HG03045 (cell line): ENCODE data around the gene GAB2.
A peak's percentile ranks its signal among the peaks of the same experiment; 100 is the strongest.
"Not testable (repeated sequence)": the region's sequence is repeated elsewhere in the genome, so short reads cannot be mapped to it uniquely, and the experiment has no call there.

Source experiments
- ATAC-seq: cut with Tn5 transposase; IDR thresholded peaks from one replicate; pipeline ENCODE4 v1.9.1; 2021; ENCODE audit warnings: mild to moderate bottlenecking, moderate library complexity; ENCODE audit not compliant: unreplicated experiment

GAB2 gene

DNA sequence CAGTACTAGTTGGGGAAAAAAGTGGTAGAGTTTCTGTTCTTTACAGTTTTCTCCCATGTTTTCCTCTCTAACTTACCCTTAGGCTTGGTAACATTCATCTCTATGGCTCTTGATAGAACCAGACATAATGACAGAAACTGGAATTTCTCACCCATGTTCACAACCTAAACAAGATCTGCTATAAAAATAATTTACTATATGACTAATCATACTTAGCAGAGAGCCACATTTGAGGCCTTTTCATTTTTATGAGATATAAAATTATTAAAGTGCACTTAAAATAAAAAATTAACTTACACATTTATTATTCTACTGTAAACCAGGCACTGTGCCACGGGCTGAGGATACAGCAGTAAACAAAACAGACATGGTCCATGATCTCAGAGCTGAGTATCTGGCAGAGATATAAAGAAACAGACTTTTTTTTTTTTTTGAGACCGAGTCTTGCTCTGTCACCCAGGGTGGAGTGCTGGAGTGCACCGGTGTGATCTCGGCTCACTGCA is 98.1 kb downstream of the GAB2 start:
- ATAC-seq: no peak

DNA sequence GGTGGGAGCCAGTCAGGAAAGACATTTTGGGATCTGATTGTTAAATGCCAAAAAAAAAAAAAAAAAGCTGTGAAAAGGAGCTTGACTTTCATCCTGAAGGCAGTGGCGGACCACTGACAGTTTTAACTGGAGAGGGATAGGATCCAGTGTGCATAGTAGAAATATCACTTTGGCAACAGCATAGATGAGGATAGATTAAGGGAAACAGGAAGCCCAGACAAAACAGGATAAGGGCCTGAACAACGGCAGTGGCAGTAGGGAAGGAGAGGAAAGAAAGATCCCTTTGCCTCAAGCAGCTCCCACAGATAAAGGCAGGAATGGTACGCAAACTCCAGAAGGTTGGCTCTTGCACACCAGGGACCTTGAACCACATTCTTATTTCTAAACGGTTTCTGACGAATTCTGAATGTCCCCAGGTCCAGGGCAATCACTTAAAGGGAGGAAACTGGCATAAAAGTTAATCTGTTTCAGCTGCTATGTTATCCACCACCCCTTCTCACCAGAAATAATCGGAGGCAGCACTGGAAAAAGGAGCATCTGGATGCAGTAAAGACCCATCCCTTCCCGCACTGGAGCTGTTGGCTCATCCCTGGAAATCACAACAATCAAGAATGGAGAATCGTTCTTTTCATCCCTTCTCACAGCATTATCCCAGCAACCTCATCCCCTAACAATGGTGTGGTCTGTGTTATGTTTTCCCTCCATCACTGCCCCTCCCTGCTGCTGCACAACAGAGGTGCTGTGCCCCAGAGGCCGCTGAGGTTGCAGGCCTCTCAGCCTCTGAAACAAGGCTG is 99.1 kb downstream of the GAB2 start:
- no peak for ATAC-seq

DNA sequence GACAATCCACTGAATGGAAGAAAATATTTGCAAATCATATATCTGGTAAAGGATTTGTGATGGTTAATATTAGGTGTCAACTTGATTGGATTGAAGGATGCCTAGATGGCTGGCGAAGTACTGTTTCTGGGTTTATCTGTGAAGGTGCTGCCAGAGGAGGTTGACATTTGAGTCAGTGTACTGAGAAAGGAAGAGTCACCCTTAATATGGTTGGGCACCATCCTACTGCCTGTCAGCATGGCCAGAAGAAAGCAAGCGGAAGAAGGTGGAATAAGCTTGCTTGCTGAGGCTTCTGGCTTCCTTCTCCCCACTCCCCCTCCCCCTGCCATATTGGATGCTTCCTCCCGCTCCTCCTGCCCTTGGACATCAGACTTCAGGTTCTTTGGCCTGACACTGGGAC is 101.9 kb downstream of the GAB2 start:
- no peak for ATAC-seq

DNA sequence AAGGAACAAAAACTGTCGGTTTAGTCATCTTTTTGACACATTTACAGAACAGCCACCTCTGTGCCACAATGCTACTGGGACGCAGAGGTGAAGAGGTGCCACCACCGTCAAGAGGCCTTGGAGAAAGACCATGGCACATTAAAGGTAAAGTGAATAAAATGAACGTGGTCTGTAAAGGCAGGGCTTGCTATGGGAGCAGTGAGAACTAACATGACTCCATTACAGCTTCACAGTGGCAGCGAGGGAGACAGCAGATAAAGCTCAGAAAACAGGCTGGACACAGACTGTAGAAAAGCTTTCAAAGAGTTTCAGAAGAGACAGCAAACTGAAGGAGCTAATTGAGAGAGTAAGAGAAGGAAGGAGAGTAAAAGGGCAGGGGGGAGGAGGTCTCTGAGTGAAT is 102.9 kb downstream of the GAB2 start:
- ATAC-seq: no peak

DNA sequence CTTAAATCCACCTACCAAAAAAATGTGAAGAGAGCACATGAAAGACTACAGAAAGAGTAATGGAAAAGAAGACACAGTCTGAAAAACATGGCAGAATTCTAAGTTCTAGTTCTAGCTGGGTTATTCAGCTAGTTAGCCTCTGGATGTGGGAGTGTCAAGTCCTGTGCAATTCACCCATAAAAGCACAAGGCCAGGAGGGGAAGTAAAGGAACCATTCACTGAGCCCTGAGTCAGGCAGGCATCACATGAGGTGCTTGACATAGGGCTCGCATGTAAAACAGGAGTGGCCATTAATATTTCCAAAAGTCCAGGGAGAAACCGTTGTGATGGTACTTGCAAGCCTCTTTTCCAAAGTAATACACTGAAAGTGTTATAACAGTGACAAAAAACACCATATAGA is 103.7 kb downstream of the GAB2 start:
- ATAC-seq: no peak

DNA sequence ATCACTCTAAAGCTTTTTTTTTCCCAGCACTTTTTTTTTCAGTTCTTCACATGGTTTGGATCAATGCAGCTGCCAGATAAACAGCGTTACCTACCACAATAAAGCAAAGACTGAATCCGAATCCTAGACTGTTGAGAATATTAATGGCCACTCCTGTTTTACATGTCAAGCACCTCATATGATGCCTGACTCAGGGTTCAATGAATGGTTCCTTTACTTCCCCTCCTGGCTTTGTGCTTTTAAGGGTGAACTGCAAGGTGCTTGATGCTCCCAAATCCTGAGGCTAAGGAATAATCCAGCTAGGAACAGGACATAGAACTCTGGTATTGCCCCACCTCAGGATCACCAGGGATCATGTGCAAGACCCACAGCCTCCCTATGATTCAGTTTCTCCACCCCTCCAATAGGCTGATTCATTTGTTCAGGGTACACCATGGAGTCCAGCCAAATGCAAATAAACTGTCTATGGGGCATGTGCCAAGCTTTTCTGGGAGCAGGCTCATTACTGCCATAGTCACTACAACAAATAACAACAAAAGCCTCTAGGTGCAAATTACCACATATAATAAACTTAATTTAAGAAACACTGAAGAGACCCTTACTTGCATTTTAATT is 104.3 kb downstream of the GAB2 start:
- no peak for ATAC-seq

DNA sequence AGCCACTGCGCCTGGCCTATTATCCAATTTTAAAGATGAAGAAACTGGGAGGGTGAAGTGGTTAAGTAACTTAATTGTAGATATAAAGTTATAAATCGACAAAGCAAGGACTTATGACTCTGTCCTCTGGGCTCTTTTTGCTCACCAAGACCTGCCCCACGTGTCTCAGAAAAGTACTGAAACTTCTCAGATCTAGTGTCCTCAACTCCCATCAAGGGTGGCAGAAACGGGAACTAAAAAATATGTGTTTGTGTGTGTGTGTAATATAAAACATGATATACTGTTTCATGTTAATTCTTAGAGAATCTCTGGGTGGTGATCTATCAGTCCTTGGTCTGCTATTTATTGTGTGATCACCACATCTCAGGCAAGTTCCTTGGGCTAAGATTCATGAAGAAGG is 104.9 kb downstream of the GAB2 start:
- ATAC-seq: no peak

DNA sequence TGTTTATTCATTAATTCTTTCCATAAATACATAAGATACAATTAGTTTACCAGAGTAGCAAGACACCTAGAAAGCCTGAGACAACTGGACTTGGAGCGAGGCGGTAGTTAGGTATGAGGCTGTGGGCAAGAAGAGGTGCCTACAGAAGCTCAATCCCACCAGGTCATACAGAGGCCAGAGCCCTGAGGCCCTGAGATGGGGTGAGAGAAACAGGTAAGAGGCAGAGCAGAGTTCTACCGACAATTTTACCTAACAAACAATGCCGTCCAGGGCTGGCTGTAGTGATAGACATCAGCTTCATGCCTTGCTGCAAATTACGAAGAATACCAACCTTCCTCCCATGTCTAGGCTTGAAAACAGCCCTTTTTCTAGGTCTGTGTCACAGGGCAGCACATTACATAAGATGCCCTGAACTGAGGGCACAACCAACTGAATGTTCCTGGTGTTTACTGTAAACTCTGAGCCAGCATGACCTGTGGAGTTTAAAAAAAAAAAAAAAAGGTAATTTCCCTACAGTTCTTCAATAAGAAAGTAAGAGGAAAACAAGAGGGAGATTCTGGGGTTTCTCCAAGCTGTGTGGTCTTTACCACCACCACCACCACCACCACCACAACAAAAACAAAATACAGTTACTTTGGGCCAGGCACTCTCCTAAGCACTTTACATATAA is 105.8 kb downstream of the GAB2 start:
- no peak for ATAC-seq

DNA sequence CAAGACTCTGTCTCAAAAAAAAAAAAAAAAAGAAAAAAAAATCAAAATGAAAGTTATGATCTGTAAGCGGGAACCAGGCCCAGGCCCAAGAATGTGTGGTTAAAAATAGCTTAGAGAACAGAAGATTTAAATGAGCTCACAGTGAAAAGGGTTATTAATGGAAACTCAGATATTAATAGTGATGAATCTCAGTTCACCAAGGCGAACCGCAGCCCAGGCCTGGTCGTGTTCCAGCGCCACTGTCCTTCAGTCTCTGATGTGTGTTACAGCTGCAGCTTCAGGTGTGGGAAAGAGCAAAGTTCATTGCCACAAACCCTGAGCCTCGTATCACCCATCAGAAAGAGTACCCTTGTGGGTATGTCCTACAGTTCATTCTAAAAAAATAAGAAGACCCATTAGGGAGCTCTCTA is 107.1 kb downstream of the GAB2 start:
- peak; percentile 96 for ATAC-seq

DNA sequence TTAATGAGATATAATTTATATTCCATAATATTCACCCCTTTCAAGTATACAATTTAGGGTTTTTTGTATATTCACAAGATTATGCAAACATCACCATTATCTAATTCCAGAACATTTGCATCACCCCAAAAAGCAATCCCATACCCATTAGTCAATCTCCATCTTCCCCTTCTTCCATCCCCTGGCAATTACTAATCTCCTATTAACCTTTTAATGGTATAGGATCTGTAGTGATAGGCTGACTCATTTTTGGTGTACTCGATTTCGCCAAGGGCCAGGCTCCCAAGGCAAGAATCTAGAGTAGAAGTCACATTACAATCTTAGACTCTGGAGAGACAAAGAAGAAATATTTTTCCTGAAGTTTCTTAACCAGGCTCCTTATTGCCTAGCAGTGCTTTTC is 113.4 kb downstream of the GAB2 start:
- ATAC-seq: no peak

DNA sequence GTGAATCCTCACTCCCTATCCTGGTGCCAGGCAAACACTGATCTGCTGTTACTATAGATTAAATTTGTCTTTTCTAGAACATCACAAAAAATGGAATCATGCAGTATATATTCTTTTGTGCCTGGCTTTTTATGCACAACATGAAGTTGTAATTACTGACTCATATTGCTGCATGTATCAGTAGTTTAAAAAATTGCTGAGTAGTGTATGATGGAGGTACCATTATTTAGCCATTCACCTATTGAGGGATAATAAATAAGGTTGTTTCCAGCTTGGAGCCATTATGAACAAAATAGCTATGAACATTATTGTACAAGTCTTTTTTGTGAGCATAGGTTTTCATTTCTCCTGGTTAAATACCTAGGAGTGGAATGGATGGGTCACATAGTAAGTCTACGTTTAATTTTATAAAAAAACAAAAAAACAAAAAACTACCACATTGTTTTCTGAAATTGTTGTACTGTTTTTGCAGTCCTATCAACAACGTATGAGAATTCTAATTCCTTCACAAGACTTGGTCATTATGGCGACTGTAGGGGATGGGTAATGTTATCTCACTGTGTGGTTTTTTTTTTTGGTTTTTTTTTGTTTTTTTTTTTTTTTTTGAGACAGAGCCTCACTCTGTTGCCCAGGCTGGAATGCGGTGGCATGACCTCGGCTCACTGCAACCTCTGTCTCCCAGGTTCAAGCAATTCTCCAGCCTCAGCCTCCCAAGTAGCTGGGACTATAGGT is 117.3 kb downstream of the GAB2 start:
- no peak for ATAC-seq

DNA sequence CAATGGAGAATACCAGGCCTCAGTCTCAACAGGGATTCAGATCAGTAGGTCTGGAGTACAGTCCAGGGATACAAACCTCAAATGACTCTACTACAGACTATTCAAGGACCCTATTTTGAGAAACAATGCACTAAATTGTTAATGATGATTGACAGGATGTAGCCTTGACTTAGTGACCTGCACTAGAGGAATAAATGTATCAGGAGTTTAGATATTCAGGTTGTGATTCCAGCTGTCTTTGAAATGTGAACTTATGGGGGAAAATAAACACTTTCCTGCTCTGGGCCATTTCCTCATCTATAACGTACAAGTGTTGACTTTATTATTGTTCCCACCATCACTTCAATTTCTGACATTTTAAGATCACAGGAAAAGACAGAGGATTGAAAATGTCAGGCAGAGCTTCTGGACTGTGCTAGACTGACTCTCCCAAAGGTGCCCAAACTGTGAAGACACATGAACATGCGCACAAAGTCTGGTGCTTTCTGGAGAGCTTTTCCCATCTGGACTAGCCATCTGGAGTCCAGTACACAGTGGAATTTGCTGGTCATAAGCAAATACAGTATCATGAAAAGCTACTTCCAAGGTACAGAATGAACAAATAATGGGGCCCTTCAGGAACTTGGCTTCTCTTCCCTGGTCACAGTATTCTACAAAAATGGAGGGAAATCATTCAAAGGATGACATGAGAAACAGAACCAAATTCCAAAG is 118.5 kb downstream of the GAB2 start:
- ATAC-seq: no peak

DNA sequence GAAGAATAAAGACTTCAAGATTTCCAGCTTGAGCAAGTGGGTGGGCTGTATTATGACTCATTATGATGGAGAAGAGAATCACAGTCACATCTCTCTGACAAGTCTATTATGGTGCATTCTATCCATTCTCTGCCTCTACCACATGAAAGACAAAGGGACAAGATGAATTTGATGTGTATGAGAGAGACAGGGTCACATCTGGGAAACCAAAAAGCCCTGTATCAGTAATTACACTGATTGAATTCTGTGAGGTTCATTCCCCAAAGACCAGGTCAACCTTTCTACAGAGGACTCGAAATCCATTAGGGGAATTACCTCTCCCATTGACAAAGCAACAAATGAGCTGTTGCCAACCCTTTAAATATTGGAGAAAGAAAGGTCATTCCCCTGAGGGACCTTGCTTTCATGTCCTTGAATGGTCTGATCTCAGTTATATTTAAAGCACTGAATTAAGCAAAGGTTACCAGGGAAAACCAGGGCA is 119.3 kb downstream of the GAB2 start:
- ATAC-seq: no peak

DNA sequence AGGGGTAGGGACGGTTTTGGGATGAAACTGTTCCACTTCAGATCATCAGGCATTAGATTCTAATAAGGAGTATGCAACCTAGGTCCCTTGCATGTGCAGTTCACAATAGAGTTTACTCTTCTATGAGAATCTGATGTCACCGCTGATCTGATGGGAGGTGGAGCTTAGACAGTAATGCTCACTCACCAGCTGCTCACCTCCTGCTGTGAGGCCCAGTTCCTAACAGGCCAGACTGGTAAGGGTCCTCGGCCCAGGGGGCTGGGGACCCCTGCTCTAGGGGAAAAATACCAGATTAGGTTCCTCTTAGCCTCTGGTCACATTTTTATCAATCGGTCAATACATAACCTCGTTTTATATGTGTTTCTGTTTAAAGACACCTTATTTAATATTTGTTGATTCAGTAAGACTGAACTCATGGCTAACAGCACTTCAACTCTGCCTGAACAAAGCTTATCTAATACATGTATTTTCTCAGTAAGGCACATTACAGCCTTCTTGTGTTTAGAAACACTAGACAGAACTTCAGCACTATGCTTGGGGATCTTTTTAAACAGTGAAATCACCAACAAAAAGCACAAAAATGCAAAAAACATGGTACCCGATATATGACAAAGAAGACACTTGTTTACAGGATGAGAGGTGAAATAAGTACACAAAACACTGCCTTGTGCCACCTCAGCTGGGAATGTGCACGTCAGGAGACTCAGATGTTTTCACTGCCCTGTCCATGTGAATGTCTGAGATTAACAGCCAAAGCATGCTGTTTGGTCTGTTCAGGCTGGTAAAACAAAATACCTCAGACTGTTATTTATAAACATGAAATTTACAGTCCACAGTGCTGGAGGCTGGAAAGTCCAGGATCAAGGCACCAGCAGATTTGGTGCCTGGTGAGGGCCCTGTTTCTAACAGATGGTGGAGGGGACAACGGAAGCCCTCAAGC is 121.4 kb downstream of the GAB2 start:
- ATAC-seq: no peak

DNA sequence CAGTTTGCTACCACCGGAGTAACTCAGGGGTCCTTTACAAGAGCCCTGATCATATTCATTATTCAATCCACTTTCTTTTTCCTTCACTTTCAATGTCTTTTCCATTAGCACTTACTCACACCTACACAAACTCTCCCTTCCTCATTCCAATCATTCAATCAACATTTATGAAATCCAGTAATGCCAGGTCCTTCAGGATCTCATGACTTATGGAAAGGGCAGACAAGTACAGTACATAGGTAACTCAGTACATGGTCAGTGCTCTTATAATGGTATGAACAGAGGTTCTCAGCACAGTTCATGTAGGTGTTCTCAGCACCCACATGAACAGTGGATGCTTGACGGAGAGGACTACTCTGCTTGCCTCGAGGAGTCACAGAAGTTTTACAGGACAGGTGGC is 122.3 kb downstream of the GAB2 start:
- no peak for ATAC-seq

DNA sequence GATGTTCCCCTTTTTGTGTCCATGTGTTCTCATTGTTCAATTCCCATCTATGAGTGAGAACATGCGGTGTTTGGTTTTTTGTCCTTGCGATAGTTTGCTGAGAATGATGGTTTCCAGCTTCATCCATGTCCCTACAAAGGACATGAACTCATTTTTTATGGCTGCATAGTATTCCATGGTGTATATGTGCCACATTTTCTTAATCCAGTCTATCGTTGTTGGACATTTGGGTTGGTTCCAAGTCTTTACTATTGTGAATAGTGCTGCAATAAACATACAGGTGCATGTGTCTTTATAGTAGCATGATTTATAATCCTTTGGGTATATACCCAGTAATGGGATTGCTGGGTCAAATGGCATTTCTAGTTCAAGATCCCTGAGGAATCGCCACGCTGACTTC is 123.5 kb downstream of the GAB2 start:
- not testable (repeated sequence) for ATAC-seq

DNA sequence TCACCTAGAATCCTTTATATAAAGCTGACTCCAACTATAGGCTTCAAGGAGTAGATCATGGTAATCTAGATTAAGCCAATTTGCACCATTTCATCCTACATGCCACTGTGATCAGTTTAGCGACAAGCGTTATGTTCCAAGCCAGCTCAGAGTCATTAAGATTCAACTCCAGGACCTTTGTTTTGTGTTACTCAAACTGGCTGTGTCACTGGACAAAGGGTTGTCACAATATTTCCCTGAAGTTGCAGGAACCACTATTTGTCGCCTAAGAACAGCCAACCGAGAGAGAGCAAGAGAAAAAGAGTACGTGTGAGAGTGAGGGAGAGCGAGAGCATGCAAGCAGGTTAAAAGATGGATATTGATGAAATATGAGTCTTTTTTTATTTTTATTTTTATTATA is 124.1 kb downstream of the GAB2 start:
- no peak for ATAC-seq

DNA sequence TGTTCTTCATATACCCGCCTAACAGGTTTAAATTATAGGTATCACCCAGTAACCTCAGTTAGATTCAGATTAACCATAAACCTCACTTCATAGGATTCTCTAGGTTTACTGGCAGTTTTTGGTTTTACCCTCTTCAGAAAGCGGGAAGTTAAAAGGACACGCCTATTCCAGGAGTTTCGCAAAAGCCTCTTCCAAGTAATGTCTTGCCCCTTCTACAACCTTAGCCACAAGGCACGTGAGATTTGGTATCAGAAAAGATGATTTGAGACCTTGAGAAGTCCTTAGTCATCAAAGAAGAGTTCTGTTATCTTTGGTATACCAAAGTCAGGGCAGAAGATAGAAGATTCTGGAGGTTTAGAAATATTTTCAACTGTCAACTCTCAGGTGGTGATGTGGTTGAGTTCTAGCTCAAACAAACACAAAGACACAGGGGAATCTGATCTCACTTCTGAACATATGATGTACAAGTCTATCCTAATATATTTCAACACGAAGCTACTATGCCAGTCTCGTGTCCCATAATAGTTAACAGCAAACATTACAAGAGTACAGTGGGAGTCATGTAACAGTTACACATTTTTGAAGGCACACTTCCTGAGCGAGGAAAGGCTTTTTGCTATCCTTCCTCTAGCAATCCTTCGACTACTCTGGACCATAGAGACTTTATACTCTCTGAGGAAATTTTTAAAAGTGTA is 125.4 kb downstream of the GAB2 start:
- no peak for ATAC-seq
